ENCODE results near the gene CAVIN2. TPM values are rescaled to one million over a fixed set of nuclear protein-coding genes. Genes with fewer than 3 reads are reported as not detected.

The CAVIN2 gene, protein sequence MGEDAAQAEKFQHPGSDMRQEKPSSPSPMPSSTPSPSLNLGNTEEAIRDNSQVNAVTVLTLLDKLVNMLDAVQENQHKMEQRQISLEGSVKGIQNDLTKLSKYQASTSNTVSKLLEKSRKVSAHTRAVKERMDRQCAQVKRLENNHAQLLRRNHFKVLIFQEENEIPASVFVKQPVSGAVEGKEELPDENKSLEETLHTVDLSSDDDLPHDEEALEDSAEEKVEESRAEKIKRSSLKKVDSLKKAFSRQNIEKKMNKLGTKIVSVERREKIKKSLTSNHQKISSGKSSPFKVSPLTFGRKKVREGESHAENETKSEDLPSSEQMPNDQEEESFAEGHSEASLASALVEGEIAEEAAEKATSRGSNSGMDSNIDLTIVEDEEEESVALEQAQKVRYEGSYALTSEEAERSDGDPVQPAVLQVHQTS
- 1.8 and 6.2 TPM in 2 replicates for total RNA-seq

GRCh38 chr2:191846515-191847476 lies at the start of gene CAVIN2:
CAVIN2 (minus strand) TSS chr2:191847088; CDS start chr2:191846925, 163 bp downstream.

Other genes starting within 250 kb of the CAVIN2 start
- 48.7 and 82.7 TPM in 2 replicates for gene NABP1, start 169.0 kb downstream of the CAVIN2 start, total RNA-seq

Data from smooth muscle cell of the umbilical artery (primary cell).